NCI-H748 treated with DMSO at 0.1 percent for 48 hours (cell line): ENCODE results near the gene DOCK2.
"Not testable (repeated sequence)": the region's sequence is repeated elsewhere in the genome, so short reads cannot be mapped to it uniquely, and the experiment has no call there.

ENCODE experiments used
- DNase-seq: peaks from one replicate; lab custom pipeline; 2025; lab: John Stamatoyannopoulos, UW

The DOCK2 gene

GRCh38 chr5:169637549-169638121 lies 560 bp downstream of the DOCK2 start:
- DNase-seq, result no peak

- DNase-seq, result no peak
Measured at GRCh38 chr5:169641253-169641652, 4.2 kb downstream of the DOCK2 start.

- DNase-seq, result no peak
Measured at GRCh38 chr5:169646856-169647255, 9.8 kb downstream of the DOCK2 start.

- DNase-seq, result no peak
Measured at GRCh38 chr5:169647566-169647965, 10.5 kb downstream of the DOCK2 start.

- no peak for DNase-seq
Measured at GRCh38 chr5:169648725-169649310, 11.7 kb downstream of the DOCK2 start.

- no peak for DNase-seq
Measured at GRCh38 chr5:169649486-169649885, 12.4 kb downstream of the DOCK2 start.

- DNase-seq, result no peak
Measured at GRCh38 chr5:169650701-169651331, 13.7 kb downstream of the DOCK2 start.

GRCh38 chr5:169651526-169651925 lies 14.5 kb downstream of the DOCK2 start:
- no peak for DNase-seq

GRCh38 chr5:169652057-169652456 lies 15.0 kb downstream of the DOCK2 start:
- DNase-seq, result no peak

GRCh38 chr5:169653091-169653490 lies 16.0 kb downstream of the DOCK2 start:
- no peak for DNase-seq

- no peak for DNase-seq
Measured at GRCh38 chr5:169655353-169655752, 18.3 kb downstream of the DOCK2 start.

GRCh38 chr5:169656125-169656901 lies 19.2 kb downstream of the DOCK2 start:
- no peak for DNase-seq

GRCh38 chr5:169657127-169657526 lies 20.1 kb downstream of the DOCK2 start:
- no peak for DNase-seq

- not testable (repeated sequence) for DNase-seq
Measured at GRCh38 chr5:169662451-169662850, 25.4 kb downstream of the DOCK2 start.

GRCh38 chr5:169663537-169663936 lies 26.5 kb downstream of the DOCK2 start:
- no peak for DNase-seq

- no peak for DNase-seq
Measured at GRCh38 chr5:169666365-169666764, 29.3 kb downstream of the DOCK2 start.

- DNase-seq, result peak; percentile 7
Measured at GRCh38 chr5:169667896-169668674, 31.0 kb downstream of the DOCK2 start.

GRCh38 chr5:169668732-169669131 lies 31.7 kb downstream of the DOCK2 start:
- DNase-seq, result no peak

GRCh38 chr5:169670769-169671525 lies 33.9 kb downstream of the DOCK2 start:
- no peak for DNase-seq

- DNase-seq, result no peak
Measured at GRCh38 chr5:169682026-169682425, 45.0 kb downstream of the DOCK2 start.

- DNase-seq, result no peak
Measured at GRCh38 chr5:169686137-169686536, 49.1 kb downstream of the DOCK2 start.
